HAP-1 (cell line): ENCODE data around the gene GNE.
A peak's percentile ranks its signal among the peaks of the same experiment; 100 is the strongest.

Experiments used
- DNase-seq, 2 experiments: peaks; one replicate each; pipeline ENCODE4 v3.0.0-alpha.2; 2016 to 2020; ENCODE audit warnings: low spot score in 2 of 2
- H3K27me3 ChIP-seq: fragments of 250-450 bp; sonication (Bioruptor Pico); 2 replicates; pipeline ENCODE4 v1.5.1; 2020; ENCODE audit warnings: low read depth, mild to moderate bottlenecking, moderate library complexity
- H3K36me3 ChIP-seq: fragments of 250-450 bp; sonication (Bioruptor Pico); replicated peaks from 2 replicates; pipeline ENCODE4 v1.5.1; 2020; ENCODE audit warnings: mild to moderate bottlenecking
- H3K4me1 ChIP-seq: fragments of 250-450 bp; sonication (Bioruptor Pico); 2 replicates; pipeline ENCODE4 v1.5.1; 2020; ENCODE audit warnings: mild to moderate bottlenecking
- H3K4me3 ChIP-seq: fragments of 250-450 bp; sonication (Bioruptor Pico); 2 replicates; pipeline ENCODE4 v1.5.1; 2020; ENCODE audit warnings: mild to moderate bottlenecking, moderate library complexity
- H3K9me3 ChIP-seq: fragments of 250-450 bp; sonication (Bioruptor Pico); 2 replicates; pipeline ENCODE4 v1.5.1; 2020; ENCODE audit warnings: mild to moderate bottlenecking, moderate library complexity
- in situ Hi-C: fragments of 300-500 bp; cut with MboI; formaldehyde crosslinking; loops from 3 replicates; pipeline ENCODE4 v1.14.3; 2020; ENCODE audit warnings: low sequenced_read_pairs, inconsistent platforms, mixed read lengths

Gene GNE

GRCh38 chr9:36210722-36211121 is 47.5 kb downstream of the GNE start:
- H3K9me3 ChIP-seq, result no peaks in the 10 kb centered on the region
- DNase-seq, result no peak
- no peaks in the 10 kb centered on the region for H3K27me3 ChIP-seq
- H3K36me3 ChIP-seq, result peaks cover 84% of the 10 kb centered on the region
- in situ Hi-C loops, result no loop called here
- H3K4me1 ChIP-seq, result peaks cover 2% of the 10 kb centered on the region; the same call in 1 of the 2 replicates
- no peak overlapping the region for H3K4me3 ChIP-seq

GRCh38 chr9:36208521-36209253 is 49.6 kb downstream of the GNE start:
- DNase-seq, result no peak
- Histone ChIP-seq H3K4me1 (peaks cover 2% of the 10 kb centered on the region; the same call in 1 of the 2 replicates), H3K4me3 (no peak overlapping the region), H3K9me3 (no peaks in the 10 kb centered on the region), H3K36me3 (peaks cover 94% of the 10 kb centered on the region), H3K27me3 (no peaks in the 10 kb centered on the region)
- in situ Hi-C loops, result no loop called here

- H3K4me1 ChIP-seq, result no peaks in the 10 kb centered on the region; the same call in 1 of the 2 replicates
- no peak overlapping the region for H3K4me3 ChIP-seq
- no peaks in the 10 kb centered on the region for H3K27me3 ChIP-seq
- no peak for DNase-seq
- H3K9me3 ChIP-seq, result no peaks in the 10 kb centered on the region
- in situ Hi-C loops, result no loop called here
- H3K36me3 ChIP-seq, result peaks cover 95% of the 10 kb centered on the region
Observed at GRCh38 chr9:36207546-36208012, 50.7 kb downstream of the GNE start.

GRCh38 chr9:36207016-36207415 is 51.2 kb downstream of the GNE start:
- Histone ChIP-seq H3K27me3 (no peaks in the 10 kb centered on the region), H3K4me1 (no peaks in the 10 kb centered on the region; the same call in 1 of the 2 replicates), H3K4me3 (no peak overlapping the region), H3K36me3 (peaks cover 95% of the 10 kb centered on the region), H3K9me3 (no peaks in the 10 kb centered on the region)
- in situ Hi-C loops, result no loop called here
- no peak for DNase-seq

- Histone ChIP-seq H3K4me3 (no peak overlapping the region), H3K4me1 (no peaks in the 10 kb centered on the region; the same call in 1 of the 2 replicates), H3K27me3 (no peaks in the 10 kb centered on the region), H3K9me3 (no peaks in the 10 kb centered on the region), H3K36me3 (peaks cover 95% of the 10 kb centered on the region)
- in situ Hi-C loops, result no loop called here
- DNase-seq, result no peak
Observed at GRCh38 chr9:36204906-36205547, 53.2 kb downstream of the GNE start.

GRCh38 chr9:36194326-36195000 is 63.8 kb downstream of the GNE start:
- in situ Hi-C loops, result no loop called here
- Histone ChIP-seq H3K4me1 (peaks cover 6% of the 10 kb centered on the region), H3K9me3 (no peaks in the 10 kb centered on the region), H3K36me3 (peaks cover 27% of the 10 kb centered on the region), H3K4me3 (no peak overlapping the region), H3K27me3 (no peaks in the 10 kb centered on the region)
- no peak for DNase-seq

- Histone ChIP-seq H3K36me3 (peaks cover 21% of the 10 kb centered on the region), H3K4me3 (peak overlapping the region; percentile 97), H3K9me3 (no peaks in the 10 kb centered on the region), H3K27me3 (no peaks in the 10 kb centered on the region), H3K4me1 (peaks cover 6% of the 10 kb centered on the region)
- in situ Hi-C loops, result no loop called here
- no peak for DNase-seq
Observed at GRCh38 chr9:36193023-36193422, 65.2 kb downstream of the GNE start.

- H3K9me3 ChIP-seq, result no peaks in the 10 kb centered on the region
- peaks cover 6% of the 10 kb centered on the region for H3K4me1 ChIP-seq
- DNase-seq, result peak; percentile 28 to 51
- in situ Hi-C loops, result no loop called here
- H3K36me3 ChIP-seq, result peaks cover 16% of the 10 kb centered on the region
- H3K27me3 ChIP-seq, result no peaks in the 10 kb centered on the region
- H3K4me3 ChIP-seq, result peak overlapping the region; percentile 97
Observed at GRCh38 chr9:36192196-36192595, 66.1 kb downstream of the GNE start.

GRCh38 chr9:36191686-36192085 is 66.6 kb downstream of the GNE start:
- no peaks in the 10 kb centered on the region for H3K27me3 ChIP-seq
- peaks cover 6% of the 10 kb centered on the region for H3K4me1 ChIP-seq
- peak overlapping the region; percentile 97 for H3K4me3 ChIP-seq
- peaks cover 15% of the 10 kb centered on the region for H3K36me3 ChIP-seq
- no peaks in the 10 kb centered on the region for H3K9me3 ChIP-seq
- DNase-seq, result no peak
- in situ Hi-C loops, result no loop called here

GRCh38 chr9:36191290-36191645 is 67.0 kb downstream of the GNE start:
- DNase-seq, result peak in 1 of 2 experiments; percentile 38
- Histone ChIP-seq H3K9me3 (no peaks in the 10 kb centered on the region), H3K4me1 (peaks cover 6% of the 10 kb centered on the region), H3K27me3 (no peaks in the 10 kb centered on the region), H3K4me3 (peak overlapping the region; percentile 97), H3K36me3 (peaks cover 15% of the 10 kb centered on the region)
- in situ Hi-C loops, result no loop called here

GRCh38 chr9:36190388-36191289 is 67.6 kb downstream of the GNE start, which contains the start of gene CLTA:
Gene CLTA (plus strand): TSS chr9:36190921. CDS start chr9:36191057, 136 bp downstream.
- in situ Hi-C loops, result no loop called here
- peak; percentile 99 to 100 for DNase-seq
- peaks cover 6% of the 10 kb centered on the region for H3K4me1 ChIP-seq

GRCh38 chr9:36189976-36190375 is 68.3 kb downstream of the GNE start:
- Histone ChIP-seq H3K4me1 (peaks cover 6% of the 10 kb centered on the region), H3K27me3 (no peaks in the 10 kb centered on the region), H3K4me3 (peak overlapping the region; percentile 97), H3K9me3 (no peaks in the 10 kb centered on the region), H3K36me3 (peaks cover 10% of the 10 kb centered on the region)
- in situ Hi-C loops, result no loop called here
- no peak for DNase-seq

More at GRCh38 chr9:36190388-36191289, 67.6 kb downstream of the GNE start, which contains the start of gene CLTA:
- Histone ChIP-seq H3K27me3 (no peaks in the 10 kb centered on the region), H3K9me3 (no peaks in the 10 kb centered on the region), H3K36me3 (peaks cover 15% of the 10 kb centered on the region), H3K4me3 (peak within 1 kb of the TSS; percentile 97)

- H3K4me3 ChIP-seq, result no peak overlapping the region
- in situ Hi-C loops, result no loop called here
- H3K4me1 ChIP-seq, result peaks cover 6% of the 10 kb centered on the region
- H3K27me3 ChIP-seq, result no peaks in the 10 kb centered on the region
- H3K36me3 ChIP-seq, result peaks cover 4% of the 10 kb centered on the region; the same call in 1 of the 2 replicates
- H3K9me3 ChIP-seq, result no peaks in the 10 kb centered on the region
- DNase-seq, result no peak
Observed at GRCh38 chr9:36188212-36188611, 70.0 kb downstream of the GNE start.
